HG03460 (cell line): ENCODE measurements around the gene METTL17.
"Not testable (repeated sequence)": the region's sequence is repeated elsewhere in the genome, so short reads cannot be mapped to it uniquely, and the experiment has no call there.

Experiments
- ATAC-seq: cut with Tn5 transposase; IDR thresholded peaks from one replicate; pipeline ENCODE4 v1.9.1; 2021; ENCODE audit not compliant: unreplicated experiment

Gene METTL17

GRCh38 chr14:21023817-21024584, 34.2 kb downstream of the METTL17 start:
- ATAC-seq, result no peak

GRCh38 chr14:21024585-21025370, 35.0 kb downstream of the METTL17 start, which contains the start of gene NDRG2:
NDRG2 (minus strand) TSS chr14:21025061; CDS start chr14:21023315, 1,746 bp downstream.
- ATAC-seq, result no peak

DNA sequence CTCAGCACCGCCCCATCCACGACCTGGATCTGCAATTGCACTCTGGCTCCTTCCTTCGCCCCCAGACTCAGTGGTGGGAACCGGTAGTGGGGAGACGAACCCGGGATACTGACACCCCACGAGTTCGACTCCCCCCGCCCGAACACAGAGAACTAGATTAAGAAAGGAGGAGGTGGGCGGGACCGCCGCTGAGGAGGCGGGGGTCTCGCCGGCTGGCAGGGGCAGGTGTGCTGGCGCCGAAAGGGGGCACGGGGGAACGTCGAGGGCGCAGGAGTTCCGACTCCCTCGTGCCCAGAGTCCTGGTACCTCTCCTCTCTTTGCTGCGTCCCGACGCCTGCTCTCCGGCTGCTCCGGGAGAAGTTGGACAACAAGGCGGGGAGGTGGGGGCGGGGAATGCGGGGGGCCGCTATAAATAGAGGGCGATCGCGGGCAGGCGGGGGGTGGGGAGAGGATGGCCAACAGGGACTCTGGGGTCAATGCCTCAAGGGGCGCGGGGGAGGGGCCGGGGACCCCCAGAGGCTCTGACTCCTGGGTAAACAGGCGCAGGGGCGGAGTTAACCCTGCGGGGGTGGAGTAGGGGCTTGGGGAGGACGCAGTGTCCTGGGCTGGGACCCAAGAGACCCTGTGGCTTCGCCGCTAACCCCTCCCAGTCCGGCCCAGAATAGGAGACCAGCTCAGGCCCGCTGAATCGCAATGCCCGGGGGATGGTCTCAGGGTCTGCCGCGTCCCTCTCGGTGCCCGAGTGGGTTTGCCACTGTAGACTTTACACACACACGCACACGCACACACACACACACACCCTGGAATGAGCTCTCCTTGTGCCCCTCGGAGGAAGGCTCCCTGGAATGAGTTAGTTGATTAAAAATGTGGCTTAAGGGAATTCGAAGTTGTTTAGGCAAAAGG, 35.8 kb downstream of the METTL17 start:
- no peak for ATAC-seq

DNA sequence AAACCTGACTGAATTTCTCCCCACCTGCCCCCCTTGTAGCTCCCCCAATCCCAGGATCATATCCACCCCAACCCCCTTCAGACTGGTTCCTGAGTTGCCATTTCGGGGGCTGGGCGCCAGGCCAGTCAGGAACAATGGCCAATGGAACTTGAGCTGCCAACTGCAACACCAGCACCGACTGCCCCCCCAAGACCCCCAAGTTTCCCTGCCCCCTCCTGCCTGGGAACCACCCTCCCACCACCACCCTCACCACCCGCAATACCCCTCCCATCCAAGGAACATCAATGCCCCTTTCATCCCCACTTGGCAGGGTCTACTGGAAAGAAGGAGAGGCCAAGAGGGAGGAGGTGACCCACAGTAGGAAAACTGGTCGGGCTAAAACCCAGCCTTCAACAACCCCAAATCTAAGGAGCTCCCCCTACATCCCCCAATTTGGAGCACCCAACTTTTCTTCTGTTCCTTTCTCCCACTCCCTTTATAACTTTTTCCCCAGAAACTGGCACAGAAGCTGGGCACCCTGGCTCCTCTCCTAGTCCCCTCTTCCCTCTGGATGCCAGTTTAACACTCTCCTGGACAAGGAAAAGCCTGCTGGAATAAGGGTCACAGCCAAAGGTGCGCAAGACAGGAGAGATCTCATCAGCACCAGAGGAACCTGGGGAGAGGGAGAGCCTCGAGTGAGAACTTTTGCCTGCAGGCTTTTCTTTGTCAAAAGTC, 36.7 kb downstream of the METTL17 start:
- no peak for ATAC-seq

DNA sequence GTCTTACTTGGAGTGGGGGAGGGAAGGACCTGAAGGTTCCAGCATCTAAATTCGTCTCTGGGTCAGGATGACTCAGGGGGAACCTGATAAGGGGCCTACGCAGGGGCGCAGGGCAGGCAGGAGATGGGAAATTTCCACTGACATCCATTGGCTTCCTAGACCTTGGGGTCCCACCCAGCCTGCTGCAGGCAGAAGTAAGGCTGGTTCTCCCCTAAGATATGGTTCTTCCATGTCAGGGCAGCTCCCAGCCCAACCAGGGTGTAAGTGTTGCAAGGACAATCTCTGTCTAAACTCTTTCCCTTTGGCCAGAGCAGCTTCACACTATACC, 37.2 kb downstream of the METTL17 start:
- ATAC-seq, result no peak

DNA sequence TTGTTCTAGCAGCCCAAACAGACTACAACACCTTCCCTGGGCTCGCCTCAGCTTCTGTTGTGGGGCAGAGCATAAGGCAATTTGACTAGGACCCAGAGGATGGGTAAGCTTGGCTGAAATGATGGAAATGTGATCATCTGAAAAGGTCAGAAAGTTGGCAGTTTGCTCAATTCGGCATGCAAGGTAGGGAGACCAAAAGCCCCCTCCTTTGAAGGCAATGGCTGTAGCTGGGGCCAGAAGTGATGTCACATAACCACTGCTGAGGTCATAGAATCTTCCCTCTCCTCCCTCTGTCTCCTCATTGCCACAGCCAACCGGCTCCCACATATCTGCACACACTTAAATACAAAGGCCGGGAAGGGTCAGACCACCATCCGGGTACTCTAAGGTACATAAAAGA, 40.1 kb downstream of the METTL17 start, which contains the start of gene TPPP2:
Gene TPPP2, plus strand, starts transcription at position 301 of the 400 bp plus-strand sequence. CDS start 365 bp downstream, outside the sequence.
- no peak for ATAC-seq

GRCh38 chr14:21030531-21030930, 40.8 kb downstream of the METTL17 start:
- ATAC-seq, result no peak

- no peak for ATAC-seq
These were observed 42.7 kb downstream of the METTL17 start for GRCh38 chr14:21032326-21033132.

DNA sequence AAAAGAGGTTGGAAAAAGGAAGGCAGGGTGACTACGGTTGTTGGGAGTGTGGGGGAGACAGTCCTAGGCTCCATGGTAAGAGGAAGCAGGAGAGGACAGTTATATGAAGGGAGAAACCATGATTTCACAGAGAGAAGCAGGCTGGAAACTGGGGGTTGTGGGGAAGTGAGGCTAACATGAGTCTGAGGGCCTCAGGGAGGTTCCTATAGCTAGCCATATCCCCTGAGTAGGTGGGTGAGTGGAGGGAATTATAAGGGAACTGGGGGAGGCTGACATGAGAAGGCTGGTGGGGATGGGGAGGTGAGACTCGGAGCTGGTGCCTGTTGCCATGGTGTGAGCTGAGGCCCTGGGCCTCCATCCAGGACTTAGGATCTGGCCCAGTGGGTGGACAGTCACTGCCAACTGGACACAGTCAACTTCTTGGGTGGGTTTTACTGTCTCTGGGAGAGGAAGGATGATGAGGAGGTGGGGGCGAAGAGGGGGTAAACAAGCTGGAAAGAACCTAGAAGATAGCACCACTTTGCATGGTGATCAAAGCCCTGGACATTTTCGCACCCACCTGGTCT, 43.4 kb downstream of the METTL17 start:
- no peak for ATAC-seq

DNA sequence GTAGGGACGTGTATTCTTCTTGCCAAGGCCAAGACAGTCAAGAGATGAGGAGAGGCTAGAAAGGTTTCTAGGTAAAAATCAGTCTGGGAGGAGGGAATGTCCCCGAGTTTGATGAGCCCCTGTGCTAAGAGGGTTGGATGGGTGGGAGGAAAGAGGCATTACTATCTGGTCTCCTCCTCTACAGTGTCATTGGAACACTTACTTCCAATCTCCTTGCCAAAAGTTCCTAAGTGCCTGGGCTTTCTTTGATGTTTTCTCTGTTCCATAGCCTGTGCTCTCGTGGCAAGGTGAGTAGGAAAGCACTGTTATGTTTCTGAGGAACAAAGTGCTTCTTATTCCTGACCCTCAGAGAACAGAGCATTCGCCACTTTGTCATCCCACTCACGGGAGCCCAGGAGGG, 44.9 kb downstream of the METTL17 start, which contains the start of gene RNASE13:
Gene RNASE13, minus strand, starts transcription at position 101 of the 400 bp plus-strand sequence. CDS start 519 bp downstream, outside the sequence.
- no peak for ATAC-seq

DNA sequence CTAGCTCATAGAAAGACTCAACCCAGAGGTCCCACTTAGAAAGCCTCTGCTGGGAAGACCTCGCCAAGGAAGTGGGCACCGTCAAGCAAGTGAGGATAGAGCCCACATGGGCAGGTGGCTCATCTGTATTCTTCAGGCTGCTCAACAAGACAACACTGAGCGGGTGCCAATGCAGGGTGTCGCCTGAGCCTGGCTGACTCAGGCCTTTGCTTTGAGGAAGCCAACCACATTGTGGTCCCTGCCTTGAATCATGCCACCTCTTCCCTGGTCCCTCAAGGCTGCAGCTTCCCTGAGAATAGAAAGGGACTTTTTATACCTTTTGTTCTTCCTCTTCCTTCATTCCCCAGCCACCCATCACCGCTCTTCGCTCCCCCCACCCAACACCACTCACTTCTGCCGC, 47.0 kb downstream of the METTL17 start:
- ATAC-seq, result no peak

GRCh38 chr14:21037156-21037555, 47.4 kb downstream of the METTL17 start:
- ATAC-seq, result no peak

GRCh38 chr14:21038441-21039422, 49.0 kb downstream of the METTL17 start:
- ATAC-seq, result no peak

DNA sequence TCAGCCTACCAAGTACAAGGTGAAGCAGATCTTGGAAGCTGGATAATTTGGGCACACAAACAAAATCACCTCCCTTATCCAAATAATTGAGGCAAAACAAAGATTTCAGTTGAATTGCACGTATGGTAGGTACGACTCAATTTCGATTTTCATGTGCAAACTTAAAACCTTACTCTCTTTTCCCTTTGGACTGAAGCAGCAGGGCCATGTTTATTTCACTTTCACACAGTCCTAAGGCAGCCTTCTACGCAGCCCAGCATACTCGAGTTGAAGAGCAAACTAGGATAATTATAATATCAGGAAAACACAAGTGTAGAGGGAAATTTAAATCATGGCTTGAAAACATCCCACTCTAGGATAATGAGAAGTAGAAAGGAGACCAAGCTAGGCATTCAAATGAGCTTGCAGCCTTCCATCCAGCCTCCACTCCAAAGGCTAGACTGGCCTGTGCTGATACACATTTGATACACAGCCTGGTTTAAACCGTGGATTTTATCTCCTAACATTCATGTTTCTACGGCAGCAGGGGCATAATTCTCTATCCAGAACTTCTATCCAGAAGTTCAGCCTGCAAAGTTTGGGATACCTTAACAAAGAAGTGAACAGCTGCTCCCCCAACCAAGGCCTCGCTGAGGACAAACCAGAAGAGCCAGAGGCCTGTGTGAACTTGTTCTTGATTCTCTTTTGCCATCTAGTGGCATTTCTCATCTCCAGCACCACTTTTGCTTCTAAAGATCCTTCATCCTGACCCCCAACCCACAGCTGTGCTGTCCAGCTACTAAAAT, 50.0 kb downstream of the METTL17 start:
- ATAC-seq, result no peak

GRCh38 chr14:21040370-21040925, 50.7 kb downstream of the METTL17 start:
- no peak for ATAC-seq

- not testable (repeated sequence) for ATAC-seq
These were observed 51.2 kb downstream of the METTL17 start for GRCh38 chr14:21040941-21041340.
